HepG2 (cell line): ENCODE data around the gene SELENOS. TPM values are rescaled to one million over a fixed set of nuclear protein-coding genes. Genes with fewer than 3 reads are reported as not detected.
A peak's percentile ranks its signal among the peaks of the same experiment; 100 is the strongest.

ENCODE experiments used
- AGO2 ChIP-seq: fragments of 200-400 bp; formaldehyde crosslinking; optimal IDR thresholded peaks from 2 replicates; pipeline ENCODE3; 2017; ENCODE audit warnings: mild to moderate bottlenecking, low read depth, low read length, moderate library complexity
- ATF5 ChIP-seq: sonication (generic); formaldehyde crosslinking; IDR thresholded peaks from 2 replicates; pipeline ENCODE4 v1.4.0; 2020; ENCODE audit warnings: mild to moderate bottlenecking, low read depth, missing genetic modification reagents
- CEBPB ChIP-seq: IDR thresholded peaks from 2 replicates; pipeline ENCODE4 v1.6.1; 2011; ENCODE audit warnings: low read depth, low read length, improper control_type of control experiment, borderline replicate concordance
- FOXA3 ChIP-seq: IDR thresholded peaks from 2 replicates; pipeline ENCODE4 v1.6.1; 2016; ENCODE audit warnings: missing genetic modification reagents, missing compliant biosample characterization
- GABPB1 ChIP-seq: IDR thresholded peaks from 2 replicates; pipeline ENCODE4 v1.6.1; 2016; ENCODE audit warnings: mild to moderate bottlenecking, missing genetic modification reagents, moderate library complexity, missing compliant biosample characterization
- KDM2A ChIP-seq: sonication (generic); formaldehyde crosslinking; IDR thresholded peaks from 2 replicates; pipeline ENCODE4 v1.4.0; 2020; ENCODE audit warnings: low read depth, missing genetic modification reagents, borderline replicate concordance
- RAD51 ChIP-seq: fragments of 450-650 bp; IDR thresholded peaks from 2 replicates; pipeline ENCODE4 v1.6.1; 2016; ENCODE audit warnings: borderline replicate concordance
- RFXAP ChIP-seq: sonication (generic); formaldehyde crosslinking; IDR thresholded peaks from 2 replicates; pipeline ENCODE4 v1.4.0; 2020; ENCODE audit warnings: missing genetic modification reagents, borderline replicate concordance
- RNF2 ChIP-seq: fragments of 450-650 bp; conservative IDR thresholded peaks from 2 replicates; pipeline ENCODE4 v1.6.1; 2016; ENCODE audit warnings: low read depth
- UBTF ChIP-seq: sonication (generic); formaldehyde crosslinking; IDR thresholded peaks from 2 replicates; pipeline ENCODE4 v1.4.0; 2020; ENCODE audit warnings: mild to moderate bottlenecking, missing genetic modification reagents
- ZC3H13 ChIP-seq: sonication (generic); formaldehyde crosslinking; IDR thresholded peaks from 2 replicates; pipeline ENCODE4 v1.8.1; 2023; ENCODE audit warnings: mild to moderate bottlenecking, missing genetic modification reagents, moderate library complexity
- ZFP36 ChIP-seq: fragments of 150-350 bp; IDR thresholded peaks from 2 replicates; pipeline ENCODE4 v1.6.1; 2018; ENCODE audit warnings: borderline replicate concordance, low read length, low read depth; ENCODE audit not compliant: partially characterized antibody
- ZFP91 ChIP-seq: sonication (generic); formaldehyde crosslinking; IDR thresholded peaks from 2 replicates; pipeline ENCODE4 v1.9.0; 2022; ENCODE audit warnings: missing genetic modification reagents, mild to moderate bottlenecking, borderline replicate concordance
- ZFX ChIP-seq: sonication (generic); formaldehyde crosslinking; IDR thresholded peaks from 2 replicates; pipeline ENCODE4 v1.4.0; 2020; ENCODE audit warnings: mild to moderate bottlenecking, low read depth, missing genetic modification reagents, moderate library complexity
- ZNF207 ChIP-seq: fragments of 450-650 bp; IDR thresholded peaks from 2 replicates; pipeline ENCODE4 v1.6.1; 2016; ENCODE audit warnings: antibody characterized with exemption, borderline replicate concordance
- ZNF605 ChIP-seq: sonication (generic); formaldehyde crosslinking; IDR thresholded peaks from 2 replicates; pipeline ENCODE4 v1.8.0; 2022; ENCODE audit warnings: mild to moderate bottlenecking, missing genetic modification reagents
- polyA plus RNA-seq, 8 experiments: library from polyadenylated mRNA; depleted of rRNA in 3 of 8; stranded (reverse) in 7 of 8; unstranded in 1 of 8; fragments of >200 nt; fragmentation: Illumina TruSeq in 4 of 8; extraction: Trizol in 4 of 8; gene quantifications; 2 replicates each; pipeline versions ENCODE4 v1.2.1 to v1.2.3, GENCODE V29; 2011 to 2016; ENCODE audit warnings: low read depth in 4 of 8, missing spikeins in 1 of 8, mixed read lengths in 1 of 8; ENCODE audit not compliant: insufficient read depth in 1 of 8
- total RNA-seq, 5 experiments: library from RNA; depleted of rRNA; stranded (reverse); fragments of >200 nt; fragmentation: Illumina TruSeq; extraction: Trizol; gene quantifications; 2 replicates each; pipeline ENCODE4 v1.2.3, GENCODE V29; 2016; ENCODE audit warnings: low read depth in 1 of 5
- TF ChIP-seq, protein P1 (sequence below): IDR thresholded peaks from 2 replicates; pipeline ENCODE4 v1.6.1; 2016; ENCODE audit warnings: missing compliant biosample characterization, missing genetic modification reagents, borderline replicate concordance

SELENOS gene
- total and polyA plus RNA-seq, 2 of the 13 experiments (the other 11 are each of a cell fraction or from before 2014, with no cell fraction given): 63.0 to 66.1 TPM

GRCh38 chr15:101251830-101252820 lies 25.2 kb downstream of the SELENOS start, which contains the start of gene CHSY1 (continued):
- TF ChIP-seq FOXA3: no peak
- TF ChIP-seq RAD51: no peak
- TF ChIP-seq UBTF (CRISPR knock-in tag): peak; percentile 62; the same call in 1 of the 2 replicates
- TF ChIP-seq ZNF605 (CRISPR knock-in tag): 0 out of 2 replicates have a peak, but pooled peaks have one; percentile 25
- TF ChIP-seq ATF5 (CRISPR knock-in tag): no peak
- peak; percentile 73 for TF ChIP-seq GABPB1
- no peak for TF ChIP-seq ZC3H13 (CRISPR knock-in tag)
- no peak for TF ChIP-seq ZNF207
- peak; percentile 33 for TF ChIP-seq AGO2
- 0 out of 2 replicates have a peak, but pooled peaks have one; percentile 51 for TF ChIP-seq RFXAP (CRISPR knock-in tag)
- TF ChIP-seq ZFP36: no peak
- TF ChIP-seq KDM2A (CRISPR knock-in tag): peak; percentile 84; the same call in 1 of the 2 replicates
- TF ChIP-seq RNF2: no peak; the same call in none of the 2 replicates
- TF ChIP-seq ZFX (CRISPR knock-in tag): peak; percentile 66
- TF ChIP-seq ZFP91 (CRISPR knock-in tag): peak; percentile 52
- peak; percentile 59; the same call in 1 of the 2 replicates for TF ChIP-seq CEBPB
- TF ChIP-seq, protein P1, sequence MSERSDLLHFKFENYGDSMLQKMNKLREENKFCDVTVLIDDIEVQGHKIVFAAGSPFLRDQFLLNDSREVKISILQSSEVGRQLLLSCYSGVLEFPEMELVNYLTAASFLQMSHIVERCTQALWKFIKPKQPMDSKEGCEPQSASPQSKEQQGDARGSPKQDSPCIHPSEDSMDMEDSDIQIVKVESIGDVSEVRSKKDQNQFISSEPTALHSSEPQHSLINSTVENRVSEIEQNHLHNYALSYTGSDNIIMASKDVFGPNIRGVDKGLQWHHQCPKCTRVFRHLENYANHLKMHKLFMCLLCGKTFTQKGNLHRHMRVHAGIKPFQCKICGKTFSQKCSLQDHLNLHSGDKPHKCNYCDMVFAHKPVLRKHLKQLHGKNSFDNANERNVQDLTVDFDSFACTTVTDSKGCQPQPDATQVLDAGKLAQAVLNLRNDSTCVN (CRISPR knock-in tag): 0 out of 2 replicates have a peak, but pooled peaks have one; percentile 15
